Measurements from ENCODE around the gene ARHGAP25.

GRCh38 chr2:68698567-68699377, 35.8 kb upstream of the ARHGAP25 start:
- no peak for TF ChIP-seq CTCF (conservative IDR thresholded peaks at IDR 0.05)
- no peak for TF ChIP-seq ZFX (IDR thresholded peaks at IDR 0.05)

Measured in C4-2B (cell line).